Astrocyte (in vitro differentiated cells and primary cell): ENCODE results near the gene AKAP12. TPM values are rescaled to one million over a fixed set of nuclear protein-coding genes. Genes with fewer than 3 reads are reported as not detected.

Experiments
- DNase-seq: peaks from one replicate; pipeline ENCODE4 v3.0.0-alpha.2; 2010; ENCODE audit warnings: low read depth
- FAIRE-seq: peaks from 2 replicates; lab custom pipeline; 2011; peaks lifted over from hg19 to GRCh38; lab: Jason Lieb, UNC
- H2AFZ ChIP-seq: 2 replicates; pipeline ENCODE4 v1.6.0; 2012; ENCODE audit warnings: low read depth, low read length, inconsistent platforms
- H3K27ac ChIP-seq: 2 replicates; pipeline ENCODE4 v1.5.1; 2011; ENCODE audit warnings: low read depth, low read length, inconsistent platforms
- H3K27me3 ChIP-seq: 2 replicates; pipeline ENCODE4 v1.6.0; 2011; ENCODE audit warnings: low read length, inconsistent platforms; ENCODE audit not compliant: insufficient read depth
- H3K36me3 ChIP-seq: 2 replicates; pipeline ENCODE4 v1.5.1; 2011; ENCODE audit warnings: low read length, inconsistent platforms; ENCODE audit not compliant: insufficient read depth
- H3K4me1 ChIP-seq: 2 replicates; pipeline ENCODE4 v1.5.1; 2011; ENCODE audit warnings: low read length, inconsistent platforms; ENCODE audit not compliant: insufficient read depth
- H3K4me2 ChIP-seq: 2 replicates; pipeline ENCODE4 v1.6.0; 2012; ENCODE audit warnings: low read length, inconsistent platforms
- H3K4me3 ChIP-seq: 2 replicates; pipeline ENCODE4 v1.5.1; 2011; ENCODE audit warnings: low read depth, mild to moderate bottlenecking, low read length, inconsistent platforms; ENCODE audit not compliant: insufficient read depth
- H3K79me2 ChIP-seq: 2 replicates; pipeline ENCODE4 v1.6.0; 2012; ENCODE audit warnings: mild to moderate bottlenecking, low read length, inconsistent platforms; ENCODE audit not compliant: insufficient read depth
- H3K9ac ChIP-seq: 2 replicates; pipeline ENCODE4 v1.6.0; 2012; ENCODE audit warnings: mild to moderate bottlenecking, low read length, inconsistent platforms
- H3K9me3 ChIP-seq: 2 replicates; pipeline ENCODE4 v1.5.1; 2012; ENCODE audit warnings: low read depth, mild to moderate bottlenecking, low read length, inconsistent platforms; ENCODE audit not compliant: insufficient read depth
- H4K20me1 ChIP-seq: 2 replicates; pipeline ENCODE4 v1.6.0; 2012; ENCODE audit warnings: low read length, inconsistent platforms; ENCODE audit not compliant: insufficient read depth
- H3K27ac Mint-ChIP-seq: one replicate; pipeline ENCODE4 v1.8.0; 2021; ENCODE audit warnings: mild to moderate bottlenecking, mixed read lengths; ENCODE audit not compliant: unreplicated experiment
- H3K27me3 Mint-ChIP-seq: one replicate; pipeline ENCODE4 v1.8.0; 2021; ENCODE audit warnings: low read depth, mixed read lengths; ENCODE audit not compliant: unreplicated experiment
- H3K36me3 Mint-ChIP-seq: one replicate; pipeline ENCODE4 v1.8.0; 2021; ENCODE audit warnings: low read depth, mixed read lengths; ENCODE audit not compliant: unreplicated experiment
- H3K4me1 Mint-ChIP-seq: one replicate; pipeline ENCODE4 v1.8.0; 2021; ENCODE audit warnings: low read depth, mixed read lengths; ENCODE audit not compliant: unreplicated experiment
- H3K4me3 Mint-ChIP-seq: one replicate; pipeline ENCODE4 v1.8.0; 2021; ENCODE audit warnings: mild to moderate bottlenecking, moderate library complexity, mixed read lengths; ENCODE audit not compliant: unreplicated experiment
- H3K9me3 Mint-ChIP-seq: one replicate; pipeline ENCODE4 v1.8.0; 2021; ENCODE audit warnings: mild to moderate bottlenecking, mixed read lengths; ENCODE audit not compliant: unreplicated experiment
- EZH2 ChIP-seq: IDR thresholded peaks from 2 replicates; pipeline ENCODE4 v1.6.1; 2012; ENCODE audit warnings: mild to moderate bottlenecking, low read length, inconsistent platforms; ENCODE audit not compliant: insufficient read depth
- total RNA-seq: library from RNA; stranded (reverse); gene quantifications from 2 replicates; pipeline ENCODE4 v1.2.1, GENCODE V29; 2021
- TF ChIP-seq, protein P1 (sequence below): IDR thresholded peaks from 2 replicates; pipeline ENCODE4 v1.5.1; 2011; ENCODE audit warnings: low read depth, mild to moderate bottlenecking, inconsistent platforms, low read length, moderate library complexity; ENCODE audit not compliant: insufficient read depth

AKAP12 gene
- total RNA-seq, 1 donor from 2014 or later = 115 TPM

DNA sequence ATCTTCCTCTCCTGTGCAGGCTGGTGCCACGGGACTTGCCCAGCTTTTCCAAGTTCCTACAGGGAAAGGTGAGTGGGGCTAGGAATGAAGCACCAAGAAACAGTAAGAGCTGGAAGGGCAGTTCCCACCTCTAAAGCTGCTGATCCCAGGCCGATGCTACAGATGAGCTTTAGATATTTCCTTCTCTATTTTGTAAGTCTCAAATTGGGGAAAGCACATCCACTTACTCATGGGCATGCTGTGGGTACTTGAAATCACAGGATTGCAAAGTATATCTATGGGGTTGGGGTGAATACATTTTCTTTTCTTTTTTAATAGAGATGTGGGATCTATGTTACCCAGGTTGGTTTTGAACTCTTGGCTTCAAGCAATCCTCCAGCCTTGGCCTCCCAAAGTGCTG, 148.5 kb downstream of the AKAP12 start:
- Histone ChIP-seq H3K79me2 (peaks cover 82% of the 10 kb centered on the region), H3K4me3 (no peak overlapping the region), H3K9ac (no peak overlapping the region), H2AFZ (no peak overlapping the region), H3K27me3 (no peaks in the 10 kb centered on the region), H3K4me2 (peak overlapping the region; percentile 29), H4K20me1 (peaks cover 19% of the 10 kb centered on the region), H3K9me3 (no peaks in the 10 kb centered on the region), H3K27ac (peak overlapping the region; percentile 54), H3K36me3 (no peaks in the 10 kb centered on the region), H3K4me1 (peaks cover 38% of the 10 kb centered on the region)
- TF ChIP-seq, protein P1, sequence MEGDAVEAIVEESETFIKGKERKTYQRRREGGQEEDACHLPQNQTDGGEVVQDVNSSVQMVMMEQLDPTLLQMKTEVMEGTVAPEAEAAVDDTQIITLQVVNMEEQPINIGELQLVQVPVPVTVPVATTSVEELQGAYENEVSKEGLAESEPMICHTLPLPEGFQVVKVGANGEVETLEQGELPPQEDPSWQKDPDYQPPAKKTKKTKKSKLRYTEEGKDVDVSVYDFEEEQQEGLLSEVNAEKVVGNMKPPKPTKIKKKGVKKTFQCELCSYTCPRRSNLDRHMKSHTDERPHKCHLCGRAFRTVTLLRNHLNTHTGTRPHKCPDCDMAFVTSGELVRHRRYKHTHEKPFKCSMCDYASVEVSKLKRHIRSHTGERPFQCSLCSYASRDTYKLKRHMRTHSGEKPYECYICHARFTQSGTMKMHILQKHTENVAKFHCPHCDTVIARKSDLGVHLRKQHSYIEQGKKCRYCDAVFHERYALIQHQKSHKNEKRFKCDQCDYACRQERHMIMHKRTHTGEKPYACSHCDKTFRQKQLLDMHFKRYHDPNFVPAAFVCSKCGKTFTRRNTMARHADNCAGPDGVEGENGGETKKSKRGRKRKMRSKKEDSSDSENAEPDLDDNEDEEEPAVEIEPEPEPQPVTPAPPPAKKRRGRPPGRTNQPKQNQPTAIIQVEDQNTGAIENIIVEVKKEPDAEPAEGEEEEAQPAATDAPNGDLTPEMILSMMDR = no peak
- no peak for TF ChIP-seq EZH2
- FAIRE-seq (no peak), DNase-seq (no peak)
- Mint-ChIP-seq H3K4me3 (peak overlapping the region; percentile 34), H3K9me3 (no peaks in the 10 kb centered on the region), H3K36me3 (peaks cover 8% of the 10 kb centered on the region), H3K27ac (peak overlapping the region; percentile 0), H3K4me1 (peaks cover 15% of the 10 kb centered on the region), H3K27me3 (no peaks in the 10 kb centered on the region)

DNA sequence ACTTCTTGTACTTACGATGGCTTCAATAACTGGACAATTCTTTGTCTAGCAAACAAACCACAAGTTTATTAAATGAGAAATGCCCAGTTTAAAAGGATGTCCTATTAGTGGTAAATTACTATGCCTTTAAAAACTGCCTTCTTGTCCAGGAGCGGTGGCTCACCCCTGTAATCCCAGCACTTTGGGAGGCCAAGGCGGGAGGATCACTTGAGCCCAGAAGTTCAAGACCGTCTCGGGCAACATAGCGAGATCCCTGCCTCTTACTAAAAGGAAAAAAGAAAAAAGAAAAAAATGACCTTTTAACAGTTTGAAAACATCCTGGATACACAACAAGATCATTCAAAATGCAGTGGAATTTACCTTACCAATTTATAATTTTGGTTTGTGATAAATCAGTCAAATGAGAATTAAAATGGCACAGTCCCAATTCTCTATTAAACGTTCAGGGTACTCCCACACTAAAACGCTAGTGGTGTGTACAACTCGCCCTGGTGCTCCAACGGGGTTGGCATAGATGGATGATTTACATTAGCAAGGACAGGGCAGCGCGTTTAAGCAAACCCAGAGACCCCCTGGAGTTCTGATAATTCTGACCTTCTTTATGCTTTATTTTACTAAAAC, 149.3 kb downstream of the AKAP12 start:
- Mint-ChIP-seq H3K4me1 (peaks cover 23% of the 10 kb centered on the region), H3K27me3 (no peaks in the 10 kb centered on the region), H3K9me3 (no peaks in the 10 kb centered on the region), H3K4me3 (peak overlapping the region; percentile 87), H3K27ac (peak overlapping the region; percentile 94), H3K36me3 (peaks cover 3% of the 10 kb centered on the region)
- Histone ChIP-seq H2AFZ (peak overlapping the region; percentile 59), H3K27ac (peak overlapping the region; percentile 95), H3K4me3 (peak overlapping the region; percentile 88), H3K27me3 (no peaks in the 10 kb centered on the region), H3K79me2 (peaks cover 82% of the 10 kb centered on the region), H4K20me1 (peaks cover 27% of the 10 kb centered on the region), H3K9me3 (no peaks in the 10 kb centered on the region), H3K9ac (peak overlapping the region; percentile 98), H3K4me2 (peak overlapping the region; percentile 96), H3K36me3 (no peaks in the 10 kb centered on the region), H3K4me1 (peaks cover 45% of the 10 kb centered on the region)
- TF ChIP-seq EZH2 = no peak
- TF ChIP-seq, protein P1 = no peak
- DNase-seq = no peak
- FAIRE-seq = no peak
